HG02885 (cell line): ENCODE measurements around the gene PDCD1LG2.
"Not testable (repeated sequence)": the region's sequence is repeated elsewhere in the genome, so short reads cannot be mapped to it uniquely, and the experiment has no call there.

ENCODE experiments used
- ATAC-seq: cut with Tn5 transposase; IDR thresholded peaks from one replicate; pipeline ENCODE4 v1.9.1; 2021; ENCODE audit warnings: mild to moderate bottlenecking; ENCODE audit not compliant: unreplicated experiment, poor library complexity

Gene PDCD1LG2

DNA sequence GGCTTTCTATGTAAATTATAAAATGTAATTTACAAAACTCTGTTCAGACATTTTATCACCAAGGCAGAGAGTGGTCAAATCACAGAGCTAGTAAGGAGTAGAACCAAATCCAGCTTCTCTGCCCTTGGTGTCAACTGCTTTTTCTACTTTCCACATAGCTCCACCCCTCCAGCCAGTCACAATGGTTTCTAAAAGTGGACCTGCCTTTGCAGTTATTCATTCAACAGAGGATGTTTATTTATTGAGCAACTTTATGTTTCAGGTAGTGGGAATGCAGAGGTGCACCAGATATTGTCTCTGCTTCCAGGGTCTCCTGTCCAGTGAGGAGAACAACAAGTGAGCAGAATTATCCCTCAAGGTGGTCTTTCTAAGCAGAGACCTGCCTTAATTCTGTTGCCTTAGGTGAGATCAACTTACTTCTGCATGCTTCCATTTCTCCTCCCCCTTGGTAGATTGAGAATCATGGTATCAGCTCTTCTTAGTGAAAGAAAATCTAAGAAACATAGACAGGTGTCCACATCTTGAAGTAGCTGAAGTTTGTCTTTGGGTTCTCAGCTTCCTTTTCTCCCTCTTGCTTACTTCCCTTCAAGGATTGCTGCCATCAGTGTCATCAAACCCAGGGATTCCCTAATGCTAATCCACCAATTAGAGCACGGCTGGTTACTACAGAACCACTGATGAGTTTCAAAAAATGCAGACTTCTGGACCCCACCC is 17.2 kb upstream of the PDCD1LG2 start:
- no peak for ATAC-seq

DNA sequence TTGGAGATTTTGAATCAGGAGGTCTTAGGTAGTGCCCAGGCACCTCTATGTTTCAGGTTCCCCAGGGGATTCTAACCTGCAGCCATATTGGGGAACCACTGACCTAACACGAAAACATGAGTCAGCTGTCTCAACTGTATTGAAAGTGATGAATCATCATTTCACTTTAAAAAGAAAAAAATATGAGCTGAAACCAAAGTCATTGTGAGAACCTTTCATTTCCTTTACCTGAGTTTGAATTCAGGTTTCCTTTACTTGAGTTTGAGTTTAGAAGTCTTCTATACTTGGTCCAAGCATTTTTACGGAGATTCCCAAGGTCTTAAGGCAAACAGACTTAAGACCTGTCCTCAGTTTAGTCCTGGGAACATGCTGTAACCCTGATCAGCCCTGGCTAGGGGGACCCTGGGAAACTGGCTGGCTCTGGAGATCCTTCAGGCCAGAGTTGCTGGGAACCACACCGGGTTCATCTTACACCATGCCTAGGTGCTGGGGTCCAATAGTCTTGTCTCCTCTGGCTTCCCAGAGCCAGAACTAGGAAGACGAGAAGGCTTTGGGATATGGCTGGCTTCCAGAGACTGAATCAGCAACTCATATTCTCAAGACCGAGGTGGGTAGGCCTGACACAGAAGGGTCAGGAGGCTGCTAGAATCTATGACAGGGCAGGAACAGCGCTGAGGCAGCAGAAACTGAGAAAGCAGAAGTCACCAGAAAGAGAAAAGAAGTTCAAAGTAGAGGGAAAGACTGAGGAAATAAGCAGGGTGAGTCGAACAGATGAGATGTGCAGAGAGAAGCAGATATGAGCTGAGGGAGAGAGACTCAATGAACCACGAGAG is 16.4 kb upstream of the PDCD1LG2 start:
- ATAC-seq, result peak; percentile 88

DNA sequence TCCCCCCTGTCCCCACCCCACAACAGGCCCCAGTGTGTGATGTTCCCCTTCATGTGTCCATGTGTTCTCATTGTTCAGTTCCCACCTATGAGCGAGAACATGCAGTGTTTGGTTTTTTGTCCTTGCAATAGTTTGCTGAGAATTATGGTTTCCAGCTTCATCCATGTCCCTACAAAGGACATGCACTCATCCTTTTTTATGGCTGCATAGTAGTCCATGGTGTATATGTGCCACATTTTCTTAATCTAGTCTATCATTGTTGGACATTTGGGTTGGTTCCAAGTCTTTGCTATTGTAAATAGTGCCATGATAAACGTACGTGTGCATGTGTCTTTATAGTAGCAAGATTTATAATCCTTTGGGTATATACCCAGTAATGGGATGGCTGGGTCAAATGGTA is 15.6 kb upstream of the PDCD1LG2 start:
- ATAC-seq, result not testable (repeated sequence)

DNA sequence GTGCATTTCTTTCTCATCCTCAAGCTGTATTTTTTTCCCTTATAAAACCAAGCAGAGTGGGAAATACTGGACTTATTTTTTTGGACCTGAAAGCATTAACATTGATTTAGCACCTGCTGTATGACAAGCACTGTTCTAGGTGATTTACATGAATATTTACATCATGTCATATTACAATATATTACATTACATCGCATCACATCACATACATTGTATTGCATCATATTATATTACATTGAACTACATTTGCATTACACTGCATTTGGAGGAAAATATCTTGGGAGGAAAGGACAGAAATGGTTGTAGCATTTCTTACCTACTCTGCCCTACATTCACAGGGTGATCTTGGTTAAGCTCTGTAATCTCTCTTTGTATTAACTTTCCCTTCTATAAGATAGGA is 11.2 kb upstream of the PDCD1LG2 start:
- ATAC-seq, result no peak

DNA sequence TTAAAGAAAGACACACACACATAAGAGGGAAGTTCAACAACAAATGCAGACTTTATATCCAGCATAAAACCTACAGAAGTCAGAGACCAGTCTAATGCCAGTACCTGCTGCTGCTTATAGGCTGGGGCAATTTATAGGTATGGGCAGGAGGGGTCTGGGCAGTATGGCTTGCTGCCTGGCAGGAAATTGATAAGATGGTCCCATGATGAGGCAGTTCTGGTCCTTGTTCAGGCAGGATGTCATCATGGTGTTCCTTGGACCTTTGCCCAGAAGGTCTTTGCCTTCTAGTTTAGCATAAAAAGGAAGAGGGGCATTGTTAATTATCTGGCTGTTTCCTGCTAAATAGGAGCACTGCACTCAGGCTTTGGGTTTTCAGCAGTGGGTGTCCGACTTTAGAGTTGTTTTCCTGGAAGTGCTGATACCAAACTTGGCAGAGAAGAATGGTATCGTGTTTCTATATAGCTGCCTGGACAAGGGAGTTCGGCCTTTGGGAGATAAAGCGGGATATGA is 10.4 kb upstream of the PDCD1LG2 start:
- ATAC-seq, result no peak

DNA sequence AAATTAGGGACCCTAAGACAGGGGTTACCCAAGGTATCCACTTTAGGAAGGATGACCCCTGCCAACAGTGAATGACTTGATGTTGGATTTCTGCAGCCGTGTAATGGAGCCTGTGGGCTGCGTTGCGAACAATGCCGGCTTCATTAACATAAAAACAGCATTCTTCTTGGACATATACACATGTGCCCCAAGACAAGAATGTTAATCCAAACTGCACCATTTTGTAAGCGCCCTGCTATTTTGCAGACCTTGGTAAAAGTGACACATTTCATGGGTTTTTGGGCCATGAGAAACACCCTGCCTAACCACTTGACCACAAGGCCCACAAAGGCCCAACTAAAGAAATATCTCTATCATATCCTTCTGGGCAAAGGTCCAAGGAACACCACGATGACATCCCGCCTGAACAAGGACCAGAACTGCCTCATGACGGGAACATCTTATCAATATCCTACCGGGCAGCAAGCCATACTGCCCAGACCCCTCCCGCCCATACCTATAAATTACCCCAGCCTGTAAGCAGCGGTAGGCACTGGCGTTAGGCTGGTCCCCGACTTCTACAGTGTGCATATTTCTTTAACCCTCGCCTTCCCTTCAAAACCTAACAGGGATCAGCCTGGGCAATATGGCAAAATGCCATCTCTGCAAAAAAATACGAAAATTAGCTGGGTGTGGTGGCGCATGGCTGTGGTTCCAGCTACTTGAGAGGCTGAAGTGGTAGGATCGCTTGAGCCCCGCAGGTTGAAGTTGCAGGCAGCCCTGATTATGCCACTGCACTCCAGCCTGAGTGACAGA is 9.7 kb upstream of the PDCD1LG2 start:
- ATAC-seq, result no peak

DNA sequence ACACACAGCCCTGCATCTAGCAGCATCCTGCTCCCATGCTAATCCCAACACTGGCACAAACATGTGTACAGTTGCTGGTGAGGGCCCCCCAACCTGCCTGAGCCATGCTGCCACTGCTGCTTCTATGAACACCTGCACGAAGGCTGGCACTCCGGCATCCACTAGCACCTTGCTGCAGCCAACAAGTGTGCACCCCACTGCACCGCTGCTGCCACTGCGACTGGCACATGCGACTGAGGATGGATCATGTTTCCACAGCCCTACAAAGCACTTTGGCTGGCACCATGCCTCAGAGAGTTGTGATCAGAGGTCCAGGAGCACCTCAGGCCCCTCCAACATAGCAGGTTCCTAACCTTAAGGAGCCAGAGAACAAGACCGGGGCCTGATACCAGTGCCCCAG is 7.8 kb upstream of the PDCD1LG2 start:
- ATAC-seq, result no peak

DNA sequence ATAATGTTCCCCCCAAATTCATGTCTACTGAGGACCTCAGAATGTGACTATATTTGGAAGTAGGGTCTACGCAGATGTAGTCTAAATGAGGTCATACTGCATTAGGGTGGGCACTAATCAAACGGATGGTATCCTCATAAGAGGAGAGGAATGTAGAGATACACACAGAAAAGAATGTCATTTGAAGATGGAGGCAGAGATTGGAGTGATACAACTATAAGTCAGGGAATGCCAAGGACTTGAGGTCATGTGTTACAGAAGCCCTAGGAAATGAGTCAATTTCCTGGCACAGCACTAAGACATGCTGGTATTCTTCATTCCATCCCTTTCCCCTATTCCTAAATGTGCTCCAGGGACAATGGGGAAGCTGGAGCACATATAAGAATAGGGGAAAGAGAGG is 758 bp upstream of the PDCD1LG2 start:
- no peak for ATAC-seq

DNA sequence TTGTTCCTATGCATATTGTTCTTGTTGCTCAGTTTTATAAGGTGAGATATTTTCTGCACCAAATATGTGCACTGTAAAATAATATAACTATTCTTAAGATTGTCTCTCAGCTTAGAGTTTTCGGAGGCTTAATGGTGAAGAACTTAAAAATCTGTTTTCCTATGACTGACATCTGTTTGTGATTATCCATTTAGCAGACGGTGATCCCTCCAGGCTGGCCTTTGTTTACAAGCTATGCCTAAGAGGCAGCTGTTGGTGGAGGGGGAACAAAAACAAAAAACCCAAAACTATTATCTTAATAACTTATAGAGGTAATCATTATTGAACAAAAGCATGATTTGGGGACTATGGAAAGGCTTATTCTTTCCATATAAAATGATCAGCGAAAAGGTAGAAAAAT is 658 bp downstream of the PDCD1LG2 start:
- ATAC-seq, result no peak

DNA sequence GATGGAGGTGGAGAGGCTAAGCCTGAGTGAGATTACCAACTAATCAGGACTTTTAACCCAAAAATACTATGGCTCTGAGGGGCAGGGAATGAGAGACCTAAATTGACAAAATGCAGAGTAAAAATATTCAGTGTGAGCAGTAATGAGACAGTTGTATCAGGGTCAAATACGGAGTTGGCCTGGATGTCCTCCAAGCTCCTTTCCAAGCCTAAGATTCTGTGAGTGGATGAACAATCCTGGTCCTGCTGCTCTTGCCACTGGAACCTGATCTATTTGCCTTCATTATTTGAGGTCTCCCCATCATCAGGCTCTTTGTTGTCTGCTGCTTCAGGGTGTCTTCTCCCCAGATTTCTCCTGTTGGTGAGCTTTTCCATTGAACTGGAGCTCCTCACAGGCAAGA is 1.1 kb downstream of the PDCD1LG2 start:
- no peak for ATAC-seq

DNA sequence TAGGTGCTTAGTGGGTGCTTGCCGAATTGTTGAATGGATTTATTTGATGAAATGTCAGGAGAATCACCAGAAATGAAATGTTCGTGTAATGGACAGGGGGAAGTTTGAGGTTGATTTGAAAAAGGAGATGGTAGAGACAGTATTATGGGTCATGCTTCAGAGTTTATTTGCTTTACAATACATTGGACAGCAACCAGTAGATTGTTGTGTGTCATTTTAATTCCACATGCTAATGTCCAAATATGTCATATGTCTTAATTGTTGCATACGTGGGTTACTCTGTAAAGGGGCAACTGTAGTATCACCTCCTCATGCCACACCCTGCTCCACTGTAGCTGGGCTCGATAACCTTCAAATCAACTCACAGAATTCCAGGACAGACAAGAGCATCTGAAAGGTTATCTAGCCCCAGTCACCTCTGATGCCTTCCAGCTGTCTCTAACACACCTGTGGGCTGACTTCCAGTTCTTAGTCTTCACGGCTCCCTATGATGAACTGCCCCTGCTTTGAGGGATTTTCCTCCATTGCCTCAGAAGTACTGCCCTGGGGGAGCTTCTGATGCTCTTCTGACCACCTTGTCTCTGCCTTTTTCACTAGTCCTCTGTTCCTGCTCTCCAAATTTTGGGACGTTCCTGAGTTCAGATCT is 1.7 kb downstream of the PDCD1LG2 start:
- no peak for ATAC-seq

DNA sequence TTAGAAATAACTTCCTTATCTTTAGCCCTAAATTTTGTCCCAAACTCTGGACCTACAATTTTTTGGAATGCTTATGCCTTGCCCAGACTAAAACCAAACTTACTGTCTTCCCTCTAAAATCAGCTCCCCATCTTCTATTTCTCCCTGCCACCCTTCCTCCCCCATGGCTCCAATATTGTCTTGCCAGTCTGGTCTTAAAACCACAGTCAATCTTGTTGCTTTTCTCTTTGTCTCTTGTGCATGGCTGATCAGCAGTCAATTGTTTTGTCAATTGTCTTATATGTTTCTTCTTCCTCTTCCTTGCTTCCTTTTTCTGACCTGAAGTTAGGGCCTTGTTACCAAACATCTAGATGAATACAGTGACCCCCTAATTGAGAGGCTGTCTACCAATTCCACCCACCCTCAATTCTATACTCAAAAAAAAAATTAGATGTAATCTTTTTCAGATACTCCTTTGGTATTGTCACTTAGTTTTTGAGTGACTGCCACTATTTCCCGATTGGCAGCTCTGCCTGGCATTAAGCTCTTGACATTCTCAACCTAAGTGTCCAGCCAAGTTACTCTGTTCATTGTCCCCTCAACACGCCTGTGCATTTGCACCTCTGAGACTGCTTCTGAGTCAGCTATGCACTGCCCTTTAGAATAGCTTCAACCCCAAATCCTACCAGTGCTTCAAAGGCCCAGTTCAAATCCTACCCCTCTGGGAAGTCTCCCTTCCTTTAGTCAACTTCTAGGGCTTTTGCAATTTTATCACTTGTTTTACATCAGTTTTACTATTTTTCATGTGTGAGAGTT is 2.5 kb downstream of the PDCD1LG2 start:
- no peak for ATAC-seq

DNA sequence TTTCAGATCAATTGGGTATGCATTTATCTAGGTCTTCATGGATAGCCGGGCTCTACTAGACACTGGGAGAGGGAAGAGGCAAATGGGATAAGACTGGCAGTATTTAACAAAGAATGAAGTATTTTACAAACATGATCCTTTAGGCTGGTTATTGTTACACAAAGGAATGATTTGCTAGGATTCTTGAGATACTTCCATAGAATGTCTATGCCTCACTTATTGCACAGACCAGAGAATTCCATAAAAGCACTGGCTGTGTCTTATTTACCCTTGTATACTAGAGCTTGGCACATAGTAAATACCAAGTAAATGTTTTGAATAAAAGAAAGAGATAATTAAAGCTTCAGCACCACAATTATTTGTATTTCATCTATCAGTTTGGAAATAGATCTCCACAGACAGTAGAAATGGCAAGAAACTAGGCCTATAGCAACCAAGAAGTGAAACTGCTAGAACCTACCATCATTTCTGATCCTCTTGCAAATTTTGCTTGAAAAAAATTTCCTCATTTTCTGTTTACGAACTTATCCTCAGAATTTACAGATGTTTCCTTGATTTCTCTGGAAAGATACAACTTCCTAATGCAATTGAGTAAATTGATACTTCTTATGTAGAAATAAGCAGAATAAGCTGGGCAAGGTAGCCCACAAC is 3.8 kb downstream of the PDCD1LG2 start:
- no peak for ATAC-seq

DNA sequence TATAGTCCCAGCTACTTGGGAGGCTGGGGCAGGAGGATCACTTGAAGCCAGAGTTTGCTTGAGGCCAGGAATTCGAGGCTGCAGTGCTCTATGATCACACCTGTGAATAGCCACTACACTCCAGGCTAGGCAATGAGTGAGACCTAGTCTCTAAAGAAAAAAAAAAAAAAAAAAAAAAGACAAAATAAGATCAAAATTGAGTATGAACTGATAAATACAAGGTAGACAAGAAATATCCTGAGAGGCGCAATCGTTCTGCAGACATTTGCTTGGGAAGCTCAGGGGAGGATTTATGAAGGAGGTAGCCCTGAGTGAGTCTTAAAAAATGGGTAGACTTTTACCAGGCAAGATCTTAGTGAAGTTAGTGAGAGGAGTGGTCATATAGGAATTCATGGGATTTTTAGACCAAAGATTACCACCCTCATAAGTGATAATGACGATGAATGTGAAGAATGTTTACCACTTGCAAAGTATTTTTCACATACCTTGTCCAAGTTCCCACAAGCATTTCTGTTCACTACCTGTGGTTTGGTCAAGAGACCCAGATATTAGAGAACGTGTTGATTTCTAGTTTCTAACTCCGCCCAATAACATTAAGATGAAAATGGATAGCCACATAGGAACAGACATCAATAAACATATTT is 4.4 kb downstream of the PDCD1LG2 start:
- ATAC-seq, result no peak

DNA sequence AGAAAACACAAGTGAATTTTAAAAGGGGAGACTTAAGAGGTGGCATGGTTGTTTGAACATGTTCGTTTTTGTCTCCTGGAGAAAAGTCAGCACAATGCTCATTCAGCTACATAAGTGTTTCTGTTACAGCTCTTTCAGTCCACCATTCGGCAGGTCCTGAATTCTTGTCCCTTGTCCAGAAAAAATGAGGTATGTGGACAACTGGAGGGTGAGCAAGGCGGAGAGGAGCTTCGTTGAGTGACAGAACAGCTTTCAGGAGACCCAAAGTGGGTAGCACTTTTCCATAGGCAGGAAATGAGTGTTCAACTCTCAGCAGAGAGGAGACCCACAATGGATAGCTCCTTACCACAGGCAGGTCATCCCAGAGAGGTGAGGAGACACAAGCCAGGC is 4.9 kb downstream of the PDCD1LG2 start:
- no peak for ATAC-seq

DNA sequence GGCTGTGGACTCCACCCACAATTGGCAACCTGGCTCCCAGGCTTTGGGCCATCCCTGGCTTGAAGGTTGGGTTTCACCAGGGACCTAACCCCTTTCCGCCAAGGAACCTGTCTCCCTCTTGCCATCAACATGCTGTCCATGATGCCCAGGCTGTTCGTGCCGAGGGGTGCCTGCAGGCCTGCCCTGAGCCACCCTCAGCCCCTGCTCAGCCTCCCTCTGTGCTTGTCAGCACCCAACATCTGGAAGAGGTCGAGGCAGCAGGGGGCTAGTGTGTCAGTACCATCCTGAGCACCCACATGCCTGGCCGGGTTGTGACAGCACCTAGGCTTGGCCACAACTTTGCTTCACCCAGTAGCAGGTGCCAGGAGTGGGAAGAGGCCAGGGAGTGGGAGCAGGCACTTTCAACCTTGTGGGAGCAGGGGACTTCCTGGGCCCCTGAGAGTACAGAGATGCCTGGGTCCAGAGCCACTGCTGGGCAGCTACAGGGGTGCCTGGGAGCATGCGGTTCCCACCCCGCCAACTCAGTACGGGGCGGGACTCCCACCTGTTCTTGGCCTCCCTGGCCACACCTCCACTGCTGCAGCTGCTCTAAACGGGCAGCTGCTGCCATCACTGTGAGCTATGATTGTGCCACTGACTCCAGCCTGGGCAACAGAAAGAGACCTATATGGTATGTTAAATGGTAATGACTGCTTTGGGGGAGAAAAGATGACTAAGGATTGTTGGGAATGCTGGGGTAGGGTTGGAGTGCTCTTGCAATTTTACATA is 6.3 kb downstream of the PDCD1LG2 start:
- ATAC-seq, result no peak

DNA sequence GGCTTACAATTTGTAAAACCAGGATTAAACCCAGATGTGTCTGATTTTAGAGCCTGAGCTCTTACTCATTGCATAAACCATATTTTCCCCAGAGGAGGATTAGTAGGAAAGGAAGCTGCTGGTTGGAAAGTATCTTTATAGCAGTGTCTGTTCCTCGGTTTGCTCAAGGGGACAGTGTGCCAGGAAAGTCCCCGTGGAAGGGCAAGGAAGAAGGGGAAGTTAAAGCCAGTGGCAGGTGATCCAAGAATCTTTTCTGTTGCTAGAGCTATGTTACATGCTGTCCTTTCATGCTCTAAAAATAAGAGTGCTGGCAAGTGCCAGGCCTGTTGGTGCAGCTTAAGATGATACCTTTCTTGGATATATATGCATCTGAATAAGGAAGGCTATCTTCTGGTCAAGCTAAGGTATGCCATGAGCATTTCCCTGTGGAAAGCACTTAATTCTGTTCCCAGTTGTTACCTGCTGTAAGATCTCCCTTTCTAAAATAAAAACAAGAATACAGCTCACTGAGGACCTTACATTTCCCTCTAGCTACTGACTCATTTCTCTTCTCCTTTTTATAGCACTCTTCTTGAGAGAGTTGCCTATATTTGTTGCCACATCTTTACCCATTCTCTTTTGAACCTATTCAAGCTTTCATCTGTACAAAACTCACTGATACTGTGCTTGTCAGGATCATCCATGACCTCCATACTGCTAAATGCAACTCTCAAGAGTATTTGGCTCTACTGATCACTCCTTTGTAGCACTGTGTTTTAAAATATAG is 8.0 kb downstream of the PDCD1LG2 start:
- peak; percentile 91 for ATAC-seq
